ENCODE data around the gene CTU2. TPM values are rescaled to one million over a fixed set of nuclear protein-coding genes. Genes with fewer than 3 reads are reported as not detected.

The CTU2 gene
- total and polyA plus RNA-seq, 2 of the 8 experiments (the other 6 are each of a cell fraction or from before 2014, with no cell fraction given): 32.7 to 42.9 TPM

DNA sequence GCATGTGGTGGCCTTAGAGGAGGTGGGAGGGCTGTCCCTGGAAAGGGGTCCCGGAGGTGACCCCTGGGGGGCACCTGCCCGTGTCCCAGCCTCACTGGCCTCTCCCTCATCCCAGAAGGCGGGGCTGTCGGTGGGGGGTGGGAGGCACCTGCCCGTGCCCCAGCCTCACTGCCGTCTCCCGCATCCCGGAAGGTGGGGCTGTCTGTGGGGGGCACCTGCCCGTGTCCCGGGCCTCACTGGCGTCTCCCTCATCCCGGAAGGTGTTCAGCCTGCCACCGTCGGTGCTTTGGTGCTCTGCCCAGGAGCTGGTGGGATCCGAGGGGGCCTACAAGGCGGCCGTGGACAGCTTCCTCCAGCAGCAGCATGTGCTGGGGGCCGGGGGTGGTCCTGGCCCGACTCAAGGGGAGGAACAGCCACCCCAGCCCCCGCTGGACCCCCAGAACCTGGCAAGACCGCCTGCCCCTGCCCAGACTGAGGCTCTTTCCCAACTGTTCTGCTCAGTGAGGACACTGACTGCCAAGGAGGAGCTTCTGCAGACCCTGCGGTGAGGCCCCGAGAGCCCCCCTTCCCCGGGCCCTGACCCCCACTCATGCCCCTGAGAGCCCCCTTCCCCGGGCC is 6.2 kb downstream of the CTU2 start:
- Histone ChIP-seq H4K5ac (ENCODE audit: insufficient read length, low read depth, low read length) (no peak overlapping the region), H2AK5ac (ENCODE audit: low read depth, low read length) (no peak overlapping the region), H2AFZ (ENCODE audit: low read length) (no peak overlapping the region), H3K18ac (ENCODE audit: extremely low read depth, low read length) (no peak overlapping the region), H2BK20ac (ENCODE audit: low read length) (no peak overlapping the region), H3K4me3 (ENCODE audit: extremely low read depth in 1 of 4, insufficient read depth in 2 of 4, low read depth in 3 of 4, low read length in 4 of 4) (no peak overlapping the region), H3K23me2 (ENCODE audit: low read depth, low read length) (no peaks in the 10 kb centered on the region), H3K4me1 (replicated peaks in 1 of 4; ENCODE audit: control insufficient read depth in 3 of 4, insufficient read depth in 4 of 4, low read length in 3 of 4) (peaks cover 0 to 3% (median 0%) of the 10 kb centered on the region in 4 experiments; a peak in 1 of 7 replicates), H3K79me1 (ENCODE audit: low read depth, low read length) (peaks cover 11% of the 10 kb centered on the region), H2BK15ac (ENCODE audit: low read length) (no peak overlapping the region), H2BK120ac (replicated peaks; ENCODE audit: low read depth, low read length) (no peak overlapping the region), H2BK5ac (ENCODE audit: low read depth, low read length) (no peak overlapping the region), H3K56ac (replicated peaks; ENCODE audit: insufficient read length, low read depth, low read length) (no peak overlapping the region), H3K36me3 (ENCODE audit: control insufficient read depth in 2 of 4, insufficient read depth in 4 of 4, low read length in 3 of 4) (peaks cover 4 to 31% (median 18%) of the 10 kb centered on the region in 4 experiments; a peak in 5 of 8 replicates), H3K4ac (replicated peaks; ENCODE audit: insufficient read length, low read depth, low read length) (no peak overlapping the region), H4K91ac (replicated peaks; ENCODE audit: insufficient read length, low read length) (no peak overlapping the region), H3K27ac (ENCODE audit: low read depth, low read length) (no peak overlapping the region), H3K23ac (ENCODE audit: insufficient read length) (no peak overlapping the region), H3K27me3 (replicated peaks in 1 of 4; ENCODE audit: control insufficient read depth in 3 of 4, extremely low read depth in 1 of 4, insufficient read depth in 3 of 4, low read length in 3 of 4) (no peaks in the 10 kb centered on the region), H2BK12ac (ENCODE audit: low read depth, low read length) (no peak overlapping the region), H3K79me2 (ENCODE audit: control insufficient read depth in 1 of 2, insufficient read depth in 2 of 2, low read length in 2 of 2) (peaks cover 0 to 12% of the 10 kb centered on the region in 2 experiments; a peak in 1 of 4 replicates), H4K20me1 (replicated peaks in 1 of 2; ENCODE audit: control insufficient read depth in 1 of 2, insufficient read depth in 2 of 2, low read length in 2 of 2) (peaks cover 6 to 12% of the 10 kb centered on the region in 2 experiments), H3K9me3 (ENCODE audit: insufficient read depth in 2 of 2, low read depth in 1 of 2, low read length in 1 of 2) (no peaks in the 10 kb centered on the region), H3K9ac (replicated peaks in 1 of 4; ENCODE audit: extremely low read depth in 1 of 4, low read depth in 3 of 4, low read length in 3 of 4) (no peak overlapping the region), H3K14ac (ENCODE audit: insufficient read length) (no peak overlapping the region), H4K8ac (ENCODE audit: extremely low read depth, insufficient read depth, low read length) (no peak overlapping the region; the same call in 1 of the 2 replicates), H3K4me2 (ENCODE audit: insufficient read depth in 1 of 2, low read depth in 2 of 2, low read length in 2 of 2) (no peak overlapping the region)
- TF ChIP-seq JUND (IDR thresholded peaks at IDR 0.05; ENCODE audit: low read length) (no peak), CBX5 (IDR thresholded peaks at IDR 0.05; ENCODE audit: low read depth, low read length) (no peak)
- WGBS, 2 experiments (ENCODE audit: extremely low coverage in 1 of 2, insufficient coverage in 1 of 2, insufficient read length in 1 of 2, insufficient replicate concordance in 2 of 2, low coverage in 1 of 2, low lambda C conversion rate in 2 of 2, missing lambda C conversion rate in 1 of 2): 95% methylated on average over 9 of the region's 25 CpGs; no CpG with 5 or more reads in 1 of the 2 experiments
- POLR2A ChIA-PET (ENCODE audit: partially characterized antibody): interaction anchor here (0.5 to 2.1 kb wide), 4 partner anchors 9 to 98 kb away, joined by 3 to 6 read pairs (median 4); no protein-coding TSS in a partner anchor
- CTCF ChIA-PET (ENCODE audit: partially characterized antibody): interaction anchor here (0.6 to 6.3 kb wide), 4 partner anchors 24 to 228 kb away, joined by 3 to 33 read pairs (median 4); no protein-coding TSS in a partner anchor
- FAIRE-seq (no peak), DNase-seq (ENCODE audit: low read depth in 1 of 2, low spot score in 2 of 2) (no peak)

Measured in H1 (cell line).